Mesendoderm (in vitro differentiated cells): ENCODE measurements around the gene AGAP3.

Source experiments
- DNase-seq: peaks from one replicate; pipeline ENCODE4 v3.0.0; 2013
- H2AK5ac ChIP-seq: 2 replicates; pipeline ENCODE4 v1.6.1; 2013; ENCODE audit warnings: low read length, inconsistent platforms
- H2BK120ac ChIP-seq: 2 replicates; pipeline ENCODE4 v1.6.1; 2013; ENCODE audit warnings: low read depth, mild to moderate bottlenecking, low read length, moderate library complexity, mixed read lengths
- H2BK15ac ChIP-seq: replicated peaks from 2 replicates; pipeline ENCODE4 v1.6.1; 2013; ENCODE audit warnings: low read depth, mild to moderate bottlenecking, moderate library complexity
- H2BK5ac ChIP-seq: 2 replicates; pipeline ENCODE4 v1.6.1; 2013; ENCODE audit warnings: low read length, inconsistent platforms
- H3K18ac ChIP-seq: 2 replicates; pipeline ENCODE4 v1.6.1; 2013; ENCODE audit warnings: mild to moderate bottlenecking, low read length, mixed read lengths
- H3K23ac ChIP-seq: one replicate; pipeline ENCODE4 v1.6.1; 2013; ENCODE audit warnings: low read length
- H3K27ac ChIP-seq: 2 replicates; pipeline ENCODE4 v1.5.1; 2013; ENCODE audit warnings: low read depth, mild to moderate bottlenecking, inconsistent platforms, low read length, moderate library complexity
- H3K27me3 ChIP-seq: 2 replicates; pipeline ENCODE4 v1.6.1; 2013; ENCODE audit warnings: low read length, control low read depth, mild to moderate bottlenecking, inconsistent platforms; ENCODE audit not compliant: insufficient read depth, poor library complexity
- H3K36me3 ChIP-seq: 2 replicates; pipeline ENCODE4 v1.6.1; 2013; ENCODE audit warnings: low read length, inconsistent platforms; ENCODE audit not compliant: control insufficient read depth, insufficient read depth
- H3K4ac ChIP-seq: one replicate; pipeline ENCODE4 v1.6.1; 2013; ENCODE audit warnings: low read depth, mild to moderate bottlenecking, low read length, moderate library complexity
- H3K4me1 ChIP-seq: 2 replicates; pipeline ENCODE4 v1.6.1; 2013; ENCODE audit warnings: low read depth, low read length, inconsistent platforms; ENCODE audit not compliant: control insufficient read depth
- H3K4me2 ChIP-seq: 2 replicates; pipeline ENCODE4 v1.6.1; 2013; ENCODE audit warnings: low read length
- H3K4me3 ChIP-seq: 2 replicates; pipeline ENCODE4 v1.5.1; 2013; ENCODE audit warnings: mild to moderate bottlenecking, low read length
- H3K56ac ChIP-seq: one replicate; pipeline ENCODE4 v1.6.1; 2013; ENCODE audit warnings: low read length
- H3K79me1 ChIP-seq: 2 replicates; pipeline ENCODE4 v1.6.1; 2013; ENCODE audit warnings: low read length, inconsistent platforms
- H3K79me2 ChIP-seq: 2 replicates; pipeline ENCODE4 v1.6.1; 2013; ENCODE audit warnings: mild to moderate bottlenecking, low read length; ENCODE audit not compliant: control insufficient read depth, insufficient read depth
- H3K9ac ChIP-seq: 2 replicates; pipeline ENCODE4 v1.6.1; 2013; ENCODE audit warnings: low read length, inconsistent platforms
- H4K5ac ChIP-seq: one replicate; pipeline ENCODE4 v1.6.1; 2013; ENCODE audit warnings: low read length
- H4K8ac ChIP-seq: one replicate; pipeline ENCODE4 v1.6.1; 2013; ENCODE audit warnings: low read depth, mild to moderate bottlenecking, control low read depth, low read length, moderate library complexity
- WGBS: extraction: QIAGEN DNeasy Blood & Tissue Kit; methylation state at CpG from one replicate; pipeline ENCODE4 v1.1.7; 2013; ENCODE audit warnings: low lambda C conversion rate, missing lambda C conversion rate; ENCODE audit not compliant: insufficient coverage; ENCODE audit errors: extremely low coverage; 5-methylcytosine and 5-hydroxymethylcytosine counted together

The AGAP3 gene

GRCh38 chr7:151130741-151131157, 44.5 kb downstream of the AGAP3 start:
- H4K8ac ChIP-seq = no peak overlapping the region
- H3K36me3 ChIP-seq = peaks cover 5% of the 10 kb centered on the region

GRCh38 chr7:151131224-151131591, 44.9 kb downstream of the AGAP3 start:
- H3K27me3 ChIP-seq = no peaks in the 10 kb centered on the region
- H3K4me2 ChIP-seq = no peak overlapping the region
- H3K23ac ChIP-seq = no peak overlapping the region
- H3K4me1 ChIP-seq = peaks cover 3% of the 10 kb centered on the region
- H2BK5ac ChIP-seq = no peak overlapping the region
- no peak overlapping the region for H4K5ac ChIP-seq
- H2BK15ac ChIP-seq = no peak overlapping the region
- H2AK5ac ChIP-seq = no peak overlapping the region
- no peaks in the 10 kb centered on the region for H3K79me2 ChIP-seq
- WGBS = no CpG with 5 or more reads among the region's 13 CpGs
- DNase-seq = no peak
- H2BK120ac ChIP-seq = no peak overlapping the region
- no peak overlapping the region for H3K4me3 ChIP-seq
- H3K36me3 ChIP-seq = peaks cover 5% of the 10 kb centered on the region
- no peak overlapping the region for H3K27ac ChIP-seq
- no peak overlapping the region for H3K4ac ChIP-seq
- no peak overlapping the region for H3K18ac ChIP-seq
- H3K9ac ChIP-seq = no peak overlapping the region
- peaks cover 2% of the 10 kb centered on the region for H3K79me1 ChIP-seq
- H3K56ac ChIP-seq = no peak overlapping the region
- H4K8ac ChIP-seq = no peak overlapping the region

More at GRCh38 chr7:151130741-151131157, 44.5 kb downstream of the AGAP3 start:
- Histone ChIP-seq H3K4ac (no peak overlapping the region), H3K27me3 (no peaks in the 10 kb centered on the region), H3K27ac (no peak overlapping the region), H3K4me2 (no peak overlapping the region), H2BK5ac (no peak overlapping the region), H4K5ac (no peak overlapping the region), H2BK15ac (no peak overlapping the region), H2AK5ac (no peak overlapping the region), H2BK120ac (no peak overlapping the region), H3K18ac (no peak overlapping the region), H3K79me2 (no peaks in the 10 kb centered on the region), H3K79me1 (peaks cover 2% of the 10 kb centered on the region), H3K56ac (peak overlapping the region; percentile 7), H3K4me1 (peaks cover 3% of the 10 kb centered on the region), H3K23ac (no peak overlapping the region), H3K4me3 (no peak overlapping the region), H3K9ac (no peak overlapping the region)
- WGBS = no CpG with 5 or more reads among the region's 17 CpGs
- DNase-seq = no peak

- no CpG with 5 or more reads among the region's 19 CpGs for WGBS
- Histone ChIP-seq H2AK5ac (no peak overlapping the region), H3K4me1 (peaks cover 3% of the 10 kb centered on the region), H3K27me3 (no peaks in the 10 kb centered on the region), H2BK15ac (no peak overlapping the region), H2BK120ac (no peak overlapping the region), H3K56ac (no peak overlapping the region), H3K9ac (no peak overlapping the region), H4K8ac (no peak overlapping the region), H3K4ac (no peak overlapping the region), H3K4me3 (no peak overlapping the region), H3K36me3 (peaks cover 5% of the 10 kb centered on the region), H3K79me1 (peaks cover 2% of the 10 kb centered on the region), H2BK5ac (no peak overlapping the region), H3K27ac (no peak overlapping the region), H3K23ac (no peak overlapping the region), H3K18ac (no peak overlapping the region), H3K79me2 (no peaks in the 10 kb centered on the region), H4K5ac (no peak overlapping the region), H3K4me2 (no peak overlapping the region)
- DNase-seq = no peak
Measured at GRCh38 chr7:151131592-151132293, 45.5 kb downstream of the AGAP3 start.

- peaks cover 9% of the 10 kb centered on the region for H3K4me1 ChIP-seq
- H3K27ac ChIP-seq = no peak overlapping the region
- H3K56ac ChIP-seq = no peak overlapping the region
- no CpG with 5 or more reads among the region's 21 CpGs for WGBS
- H3K23ac ChIP-seq = no peak overlapping the region
- no peak overlapping the region for H2BK120ac ChIP-seq
- no peak overlapping the region for H3K4me2 ChIP-seq
- H2BK15ac ChIP-seq = no peak overlapping the region
- no peak overlapping the region for H4K5ac ChIP-seq
- H2BK5ac ChIP-seq = no peak overlapping the region
- DNase-seq = no peak
- no peak overlapping the region for H3K4me3 ChIP-seq
- no peak overlapping the region for H3K18ac ChIP-seq
- no peak overlapping the region for H3K9ac ChIP-seq
- no peak overlapping the region for H2AK5ac ChIP-seq
- no peak overlapping the region for H3K4ac ChIP-seq
- H3K36me3 ChIP-seq = peaks cover 5% of the 10 kb centered on the region
- no peaks in the 10 kb centered on the region for H3K79me2 ChIP-seq
- H4K8ac ChIP-seq = no peak overlapping the region
- H3K27me3 ChIP-seq = no peaks in the 10 kb centered on the region
- no peaks in the 10 kb centered on the region for H3K79me1 ChIP-seq
Measured at GRCh38 chr7:151132461-151133205, 46.4 kb downstream of the AGAP3 start.

- WGBS = no CpG with 5 or more reads among the region's 16 CpGs
Measured at GRCh38 chr7:151133266-151133985, 47.2 kb downstream of the AGAP3 start.

More at GRCh38 chr7:151133266-151133985, 47.2 kb downstream of the AGAP3 start:
- H2BK5ac ChIP-seq = no peak overlapping the region
- peaks cover 5% of the 10 kb centered on the region for H3K36me3 ChIP-seq
- H3K4me1 ChIP-seq = peaks cover 11% of the 10 kb centered on the region
- no peak overlapping the region for H2BK15ac ChIP-seq
- no peaks in the 10 kb centered on the region for H3K27me3 ChIP-seq
- H3K23ac ChIP-seq = no peak overlapping the region
- no peak overlapping the region for H3K56ac ChIP-seq
- H3K4me3 ChIP-seq = no peak overlapping the region
- H3K79me1 ChIP-seq = no peaks in the 10 kb centered on the region
- no peak overlapping the region for H2BK120ac ChIP-seq
- no peak overlapping the region for H3K18ac ChIP-seq
- no peak overlapping the region for H3K4ac ChIP-seq
- no peak overlapping the region for H3K27ac ChIP-seq
- no peak overlapping the region for H3K9ac ChIP-seq
- no peak overlapping the region for H2AK5ac ChIP-seq
- DNase-seq = no peak
- H4K8ac ChIP-seq = no peak overlapping the region
- no peak overlapping the region for H3K4me2 ChIP-seq
- H4K5ac ChIP-seq = no peak overlapping the region
- no peaks in the 10 kb centered on the region for H3K79me2 ChIP-seq
